Endothelial cell of umbilical vein (primary cell): ENCODE data around the gene ATOSA. TPM values are rescaled to one million over a fixed set of nuclear protein-coding genes. Genes with fewer than 3 reads are reported as not detected.

Experiments
- BruUV-seq: library from RNA; stranded (reverse); fragments of 400-500 nt; replicated peaks from 2 replicates; lab custom pipeline; 2021; lab: Mats Ljungman, UMichigan
- CTCF ChIA-PET: fragments of 300-600, 350-600 bp; sonication (Branson Sonifier 250); formaldehyde crosslinking; loops from one replicate; lab custom pipeline; 2021; ENCODE audit warnings: antibody characterized with exemption, inconsistent platforms; lab: Charles Lee
- POLR2A ChIA-PET: fragments of 300-600, 350-600 bp; sonication (Branson Sonifier 250); formaldehyde crosslinking; loops from one replicate; lab custom pipeline; 2021; ENCODE audit warnings: antibody characterized with exemption, inconsistent platforms; lab: Charles Lee
- DNase-seq: peaks from one replicate; pipeline ENCODE4 v3.0.0-alpha.2; 2011; ENCODE audit warnings: low read depth, low spot score
- FAIRE-seq: peaks from 2 replicates; lab custom pipeline; 2011; peaks lifted over from hg19 to GRCh38; lab: Jason Lieb, UNC
- H2AFZ ChIP-seq: 2 replicates; pipeline ENCODE4 v1.6.0; 2012; ENCODE audit warnings: low read depth, low read length, control low read depth, inconsistent platforms
- H3K27ac ChIP-seq: 2 replicates; pipeline ENCODE4 v1.5.1; 2011; ENCODE audit warnings: low read depth, mild to moderate bottlenecking, control low read depth, low read length, moderate library complexity; ENCODE audit not compliant: insufficient read depth
- H3K27me3 ChIP-seq, 2 experiments: 2 replicates each; pipeline versions ENCODE4 v1.6.0 to v1.6.1; 2011; ENCODE audit warnings: low read length in 2 of 2, mixed read lengths in 1 of 2; ENCODE audit not compliant: control insufficient read depth in 2 of 2, insufficient read depth in 2 of 2
- H3K36me3 ChIP-seq, 2 experiments: 2 replicates in 1 of 2; 3 replicates in 1 of 2; pipeline ENCODE4 v1.5.1; 2011; ENCODE audit warnings: low read length in 2 of 2, mild to moderate bottlenecking in 1 of 2, moderate library complexity in 1 of 2; ENCODE audit not compliant: control insufficient read depth in 2 of 2, insufficient read depth in 2 of 2; ENCODE audit errors: extremely low read depth in 1 of 2
- H3K4me1 ChIP-seq: 3 replicates; pipeline ENCODE4 v1.5.1; 2011; ENCODE audit warnings: mild to moderate bottlenecking, low read length; ENCODE audit not compliant: control insufficient read depth, insufficient read depth; ENCODE audit errors: extremely low read depth
- H3K4me2 ChIP-seq: 2 replicates; pipeline ENCODE4 v1.6.1; 2011; ENCODE audit warnings: low read length, control low read depth, mixed read lengths; ENCODE audit not compliant: insufficient read depth
- H3K4me3 ChIP-seq, 3 experiments: fragments of 200-600 bp in 1 of 3; sonication (generic), shearing (Covaris generic) in 1 of 3; replicated peaks in 1 of 3; 2 replicates each; pipeline ENCODE4 v1.5.1; 2011 to 2016; ENCODE audit warnings: control low read depth in 3 of 3, low read length in 3 of 3, mild to moderate bottlenecking in 2 of 3, inconsistent platforms in 1 of 3, low read depth in 1 of 3, moderate library complexity in 1 of 3; ENCODE audit not compliant: insufficient read depth in 1 of 3
- H3K79me2 ChIP-seq: 2 replicates; pipeline ENCODE4 v1.6.0; 2012; ENCODE audit warnings: low read length, inconsistent platforms; ENCODE audit not compliant: control insufficient read depth, insufficient read depth
- H3K9ac ChIP-seq: replicated peaks from 2 replicates; pipeline ENCODE3; 2011; ENCODE audit warnings: low read length, control low read depth; ENCODE audit not compliant: insufficient read depth; ENCODE audit errors: extremely low read depth
- H3K9me1 ChIP-seq: replicated peaks from 3 replicates; pipeline ENCODE4 v1.6.0; 2011; ENCODE audit warnings: mild to moderate bottlenecking, low read length; ENCODE audit not compliant: control insufficient read depth, insufficient read depth; ENCODE audit errors: extremely low read depth
- H3K9me3 ChIP-seq: replicated peaks from 2 replicates; pipeline ENCODE4 v1.5.1; 2012; ENCODE audit warnings: low read length, inconsistent platforms; ENCODE audit not compliant: control insufficient read depth, insufficient read depth
- H4K20me1 ChIP-seq: replicated peaks from 2 replicates; pipeline ENCODE3; 2011; ENCODE audit warnings: mild to moderate bottlenecking, low read length; ENCODE audit not compliant: control insufficient read depth, insufficient read depth; ENCODE audit errors: extremely low read depth
- CTCF ChIP-seq, 2 donors: IDR thresholded peaks; 1 replicate in 1 of 2; 2 replicates in 1 of 2; pipeline ENCODE4 v1.5.1; 2011; ENCODE audit warnings: low read length in 2 of 2, mild to moderate bottlenecking in 2 of 2, moderate library complexity in 2 of 2, control low read depth in 1 of 2, inconsistent platforms in 1 of 2, low read depth in 1 of 2; ENCODE audit not compliant: insufficient read depth in 1 of 2; ENCODE audit errors: extremely low read depth in 1 of 2
- EZH2 ChIP-seq: IDR thresholded peaks from 2 replicates; pipeline ENCODE4 v1.6.1; 2012; ENCODE audit warnings: borderline replicate concordance, low read depth, mild to moderate bottlenecking, moderate library complexity, low read length, inconsistent platforms; ENCODE audit not compliant: severe bottlenecking
- FOS ChIP-seq: IDR thresholded peaks from 2 replicates; pipeline ENCODE4 v1.6.1; 2011; ENCODE audit warnings: mild to moderate bottlenecking, low read length, moderate library complexity, borderline replicate concordance; ENCODE audit not compliant: insufficient read depth
- GATA2 ChIP-seq: IDR thresholded peaks from 2 replicates; pipeline ENCODE4 v1.7.0; 2011; ENCODE audit warnings: low read depth, mild to moderate bottlenecking, moderate library complexity, mixed read lengths, low read length; ENCODE audit not compliant: insufficient read length, insufficient read depth
- JUN ChIP-seq: IDR thresholded peaks from 2 replicates; pipeline ENCODE4 v1.6.1; 2011; ENCODE audit warnings: borderline replicate concordance, low read depth; ENCODE audit not compliant: insufficient read length, insufficient read depth
- MYC ChIP-seq: IDR thresholded peaks from one replicate; pipeline ENCODE4 v1.6.1; 2011; ENCODE audit warnings: mild to moderate bottlenecking, low read depth, low read length
- POLR2A ChIP-seq: IDR thresholded peaks from 2 replicates; pipeline ENCODE4 v1.6.1; 2012; ENCODE audit warnings: low read depth, mild to moderate bottlenecking, control low read depth, low read length
- POLR2AphosphoS5 ChIP-seq: IDR thresholded peaks from 2 replicates; pipeline ENCODE4 v1.6.1; 2012; ENCODE audit warnings: low read depth, mild to moderate bottlenecking, control low read depth, low read length, moderate library complexity; ENCODE audit not compliant: insufficient read depth
- dilution Hi-C: fragments of 300-500 bp; cut with MboI; formaldehyde crosslinking; loops from one replicate; pipeline ENCODE4 v1.15.0; 2019; ENCODE audit warnings: low sequenced_read_pairs; ENCODE audit not compliant: extremely low pct_ligation_motif_present
- intact Hi-C: fragments of 100-400 bp; cut with micrococcal nuclease; formaldehyde crosslinking; loops from one replicate; pipeline ENCODE4 v1.10.0; 2022
- polyA plus RNA-seq, 4 experiments: library from polyadenylated mRNA; depleted of rRNA in 3 of 4; stranded (reverse) in 3 of 4; unstranded in 1 of 4; fragments of >200 nt; gene quantifications; 2 replicates each; pipeline versions ENCODE4 v1.2.1 to v1.2.3, GENCODE V29; 2011 to 2012; ENCODE audit warnings: missing spikeins in 1 of 4
- total RNA-seq: library from RNA; stranded (reverse); gene quantifications from 2 replicates; pipeline ENCODE4 v1.2.3, GENCODE V29; 2021
- TF ChIP-seq, protein P1 (sequence below): IDR thresholded peaks from 2 replicates; pipeline ENCODE4 v1.6.1; 2011; ENCODE audit not compliant: insufficient read depth, insufficient read length

The ATOSA gene
- total and polyA plus RNA-seq, 2 donors (not counting 3 experiments of a cell fraction or from before 2014, with no cell fraction given) = 19.4 to 41.1 TPM

- H3K4me1 ChIP-seq = peaks cover 29% of the 10 kb centered on the region
- H3K36me3 ChIP-seq = peaks cover 2 to 4% of the 10 kb centered on the region in 2 experiments
- H3K4me3 ChIP-seq = no peak overlapping the region
- peak overlapping the region; percentile 94 for H3K4me2 ChIP-seq
- DNase-seq (no peak), FAIRE-seq (no peak)
- intact Hi-C loops = no loop called here
- dilution Hi-C loops = no loop called here
- peak overlapping the region; percentile 55 for H3K9ac ChIP-seq
- CTCF ChIA-PET = interaction anchor here (1.3 to 2.1 kb wide), 3 partner anchors 19 to 85 kb away, joined by 4 to 7 read pairs (median 5); no protein-coding TSS in a partner anchor
- no peaks in the 10 kb centered on the region for H3K9me3 ChIP-seq
- H3K27me3 ChIP-seq = no peaks in the 10 kb centered on the region
- TF ChIP-seq JUN (no peak), POLR2AphosphoS5 (no peak), CTCF (IDR thresholded peaks at IDR 0.05; ENCODE audit: extremely low read depth in 1 of 2, insufficient read depth in 1 of 2, low read depth in 1 of 2, low read length in 2 of 2) (no peak), FOS (no peak), EZH2 (no peak), GATA2 (no peak), POLR2A (no peak), MYC (no peak)
- TF ChIP-seq, protein P1, sequence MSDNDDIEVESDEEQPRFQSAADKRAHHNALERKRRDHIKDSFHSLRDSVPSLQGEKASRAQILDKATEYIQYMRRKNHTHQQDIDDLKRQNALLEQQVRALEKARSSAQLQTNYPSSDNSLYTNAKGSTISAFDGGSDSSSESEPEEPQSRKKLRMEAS = no peak
- no TSS peak for BruUV-seq
- peak overlapping the region; percentile 40 for H3K27ac ChIP-seq
- H3K79me2 ChIP-seq = no peaks in the 10 kb centered on the region
- no peaks in the 10 kb centered on the region for H4K20me1 ChIP-seq
- H2AFZ ChIP-seq = no peak overlapping the region
- POLR2A ChIA-PET = interaction anchor here (1.1 kb wide), 1 partner anchor 28 kb away, joined by 5 read pairs; the partner anchor contains the start of gene ATOSA
- H3K9me1 ChIP-seq = no peaks in the 10 kb centered on the region
These were observed 28.1 kb downstream of the ATOSA start for GRCh38 chr15:52651114-52651513.
